Fibroblast of mammary gland (primary cell): Measurements from ENCODE around the gene RBM45.

Source experiments
- DNase-seq: peaks from one replicate; pipeline ENCODE4 v3.0.0-alpha.2; 2010; ENCODE audit warnings: low read depth
- H3K4me3 ChIP-seq: 2 replicates; pipeline ENCODE4 v1.5.1; 2011; ENCODE audit warnings: low read depth, mild to moderate bottlenecking, low read length, moderate library complexity; ENCODE audit not compliant: control insufficient read depth
- TF ChIP-seq, protein P1 (sequence below): conservative IDR thresholded peaks from 2 replicates; pipeline ENCODE4 v1.5.1; 2011; ENCODE audit warnings: low read depth, low read length, inconsistent platforms; ENCODE audit not compliant: control insufficient read depth, insufficient read depth

The RBM45 gene

DNA sequence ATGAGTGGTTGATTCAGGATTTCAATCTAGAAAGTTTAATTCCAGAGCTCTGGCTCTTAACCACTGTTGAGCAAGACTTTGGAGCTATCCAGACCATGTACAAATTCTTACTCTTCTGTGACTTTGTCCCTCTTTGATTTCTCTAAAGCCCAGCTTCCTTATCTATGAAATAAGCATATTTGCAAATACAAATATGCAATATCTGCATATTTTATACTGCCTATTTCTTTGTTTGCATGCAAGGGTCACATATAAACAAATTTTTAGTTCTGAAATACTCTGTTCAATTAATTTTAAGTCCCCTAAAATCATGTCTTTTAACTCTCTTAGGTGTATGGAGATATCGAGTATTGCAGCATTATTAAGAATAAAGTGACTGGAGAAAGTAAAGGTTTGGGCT, 5.5 kb downstream of the RBM45 start:
- DNase-seq = no peak
- TF ChIP-seq, protein P1, sequence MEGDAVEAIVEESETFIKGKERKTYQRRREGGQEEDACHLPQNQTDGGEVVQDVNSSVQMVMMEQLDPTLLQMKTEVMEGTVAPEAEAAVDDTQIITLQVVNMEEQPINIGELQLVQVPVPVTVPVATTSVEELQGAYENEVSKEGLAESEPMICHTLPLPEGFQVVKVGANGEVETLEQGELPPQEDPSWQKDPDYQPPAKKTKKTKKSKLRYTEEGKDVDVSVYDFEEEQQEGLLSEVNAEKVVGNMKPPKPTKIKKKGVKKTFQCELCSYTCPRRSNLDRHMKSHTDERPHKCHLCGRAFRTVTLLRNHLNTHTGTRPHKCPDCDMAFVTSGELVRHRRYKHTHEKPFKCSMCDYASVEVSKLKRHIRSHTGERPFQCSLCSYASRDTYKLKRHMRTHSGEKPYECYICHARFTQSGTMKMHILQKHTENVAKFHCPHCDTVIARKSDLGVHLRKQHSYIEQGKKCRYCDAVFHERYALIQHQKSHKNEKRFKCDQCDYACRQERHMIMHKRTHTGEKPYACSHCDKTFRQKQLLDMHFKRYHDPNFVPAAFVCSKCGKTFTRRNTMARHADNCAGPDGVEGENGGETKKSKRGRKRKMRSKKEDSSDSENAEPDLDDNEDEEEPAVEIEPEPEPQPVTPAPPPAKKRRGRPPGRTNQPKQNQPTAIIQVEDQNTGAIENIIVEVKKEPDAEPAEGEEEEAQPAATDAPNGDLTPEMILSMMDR = no peak
- no peak overlapping the region for H3K4me3 ChIP-seq

DNA sequence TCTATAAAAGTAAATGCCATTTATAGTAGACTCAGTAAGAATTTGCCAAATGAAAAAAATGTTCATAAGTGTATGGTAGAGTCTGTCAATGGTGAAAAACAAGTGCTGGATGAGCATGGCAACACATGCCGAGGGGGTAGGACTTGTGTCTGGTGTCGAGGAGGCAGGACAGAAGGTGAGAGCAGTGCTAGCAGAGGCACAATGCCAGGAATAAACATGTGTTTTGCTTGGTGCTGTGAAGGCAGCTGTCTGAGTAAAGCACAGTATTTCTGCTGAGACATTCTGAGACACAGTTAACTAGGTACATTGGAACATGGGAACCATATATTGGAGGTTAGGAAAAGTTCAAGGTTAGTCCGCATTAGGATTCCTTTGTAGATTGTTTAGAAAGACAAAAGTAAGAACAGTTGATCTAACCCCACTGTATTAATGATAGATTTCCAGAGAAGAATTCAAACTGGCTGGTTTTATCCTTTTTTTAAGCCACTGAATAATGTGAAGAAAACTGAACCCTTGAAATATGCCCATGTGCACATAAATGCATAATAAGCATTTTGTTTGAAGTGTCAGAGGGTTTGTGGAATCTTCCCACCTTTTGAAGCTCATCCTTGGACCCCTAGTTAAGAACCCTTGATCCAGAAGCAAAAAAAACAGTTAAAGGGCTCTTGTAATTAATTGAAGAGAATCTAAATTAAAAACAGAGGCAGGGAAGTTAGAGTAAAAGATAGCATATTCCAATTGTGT, 7.1 kb downstream of the RBM45 start:
- no peak overlapping the region for H3K4me3 ChIP-seq
- DNase-seq = no peak
- TF ChIP-seq, protein P1 = no peak

DNA sequence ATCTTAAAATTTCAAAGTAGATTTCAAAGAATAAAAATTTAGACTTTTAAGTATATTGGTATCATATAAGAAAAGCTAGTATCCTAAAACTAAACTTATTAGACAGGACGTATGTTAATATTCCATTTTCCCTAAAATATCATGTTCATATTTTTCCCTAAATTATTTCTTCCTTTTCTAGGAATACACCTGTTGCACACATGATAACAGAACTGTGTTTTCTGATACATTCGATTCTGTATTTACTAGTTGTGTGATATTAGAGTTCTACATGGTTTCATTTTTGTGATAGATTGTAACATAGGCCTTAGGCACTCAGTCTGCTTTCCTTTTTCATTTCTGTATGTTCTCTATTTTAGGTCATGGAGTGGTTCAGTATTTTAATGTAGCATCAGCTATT, 10.9 kb downstream of the RBM45 start:
- H3K4me3 ChIP-seq = no peak overlapping the region

DNA sequence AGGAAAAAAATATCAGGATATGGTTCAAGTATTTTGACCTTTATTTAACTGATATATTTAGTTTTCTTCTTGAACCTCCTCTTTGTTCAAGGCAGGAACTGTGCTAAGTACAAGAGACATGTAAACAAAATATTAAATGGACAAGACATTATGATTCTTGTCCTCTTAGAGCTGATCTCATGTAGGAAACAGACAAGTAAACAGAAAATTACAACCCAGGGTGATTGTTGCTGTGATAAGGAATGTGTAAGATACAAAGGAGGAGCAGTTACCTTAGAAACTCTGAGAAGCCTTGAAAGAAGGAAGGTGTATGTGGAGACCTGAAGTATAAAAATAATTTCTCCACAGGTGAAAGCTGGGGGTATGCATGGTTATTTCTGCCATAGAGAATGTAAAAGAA, 12.9 kb downstream of the RBM45 start:
- no peak for DNase-seq
- TF ChIP-seq, protein P1 = no peak
- H3K4me3 ChIP-seq = no peak overlapping the region

More for the DNA sequence above, 10.9 kb downstream of the RBM45 start:
- DNase-seq = no peak
- TF ChIP-seq, protein P1 = no peak

DNA sequence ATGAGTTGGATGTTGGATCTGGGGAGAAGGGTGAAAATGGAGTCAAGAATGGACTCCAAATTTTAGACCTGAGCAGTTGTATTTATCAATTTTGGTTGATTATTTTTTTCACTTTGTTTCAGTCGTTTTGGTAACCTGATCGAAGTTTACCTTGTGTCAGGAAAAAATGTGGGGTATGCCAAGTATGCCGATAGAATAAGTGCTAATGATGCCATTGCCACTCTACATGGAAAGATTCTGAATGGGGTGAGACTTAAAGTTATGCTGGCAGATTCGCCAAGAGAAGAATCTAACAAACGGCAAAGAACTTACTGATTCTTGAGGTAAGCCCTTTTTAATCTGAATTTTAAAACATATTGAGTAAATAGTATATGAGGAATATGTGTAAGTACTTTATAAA, 13.6 kb downstream of the RBM45 start:
- no peak overlapping the region for H3K4me3 ChIP-seq
- TF ChIP-seq, protein P1 = no peak
- no peak for DNase-seq

DNA sequence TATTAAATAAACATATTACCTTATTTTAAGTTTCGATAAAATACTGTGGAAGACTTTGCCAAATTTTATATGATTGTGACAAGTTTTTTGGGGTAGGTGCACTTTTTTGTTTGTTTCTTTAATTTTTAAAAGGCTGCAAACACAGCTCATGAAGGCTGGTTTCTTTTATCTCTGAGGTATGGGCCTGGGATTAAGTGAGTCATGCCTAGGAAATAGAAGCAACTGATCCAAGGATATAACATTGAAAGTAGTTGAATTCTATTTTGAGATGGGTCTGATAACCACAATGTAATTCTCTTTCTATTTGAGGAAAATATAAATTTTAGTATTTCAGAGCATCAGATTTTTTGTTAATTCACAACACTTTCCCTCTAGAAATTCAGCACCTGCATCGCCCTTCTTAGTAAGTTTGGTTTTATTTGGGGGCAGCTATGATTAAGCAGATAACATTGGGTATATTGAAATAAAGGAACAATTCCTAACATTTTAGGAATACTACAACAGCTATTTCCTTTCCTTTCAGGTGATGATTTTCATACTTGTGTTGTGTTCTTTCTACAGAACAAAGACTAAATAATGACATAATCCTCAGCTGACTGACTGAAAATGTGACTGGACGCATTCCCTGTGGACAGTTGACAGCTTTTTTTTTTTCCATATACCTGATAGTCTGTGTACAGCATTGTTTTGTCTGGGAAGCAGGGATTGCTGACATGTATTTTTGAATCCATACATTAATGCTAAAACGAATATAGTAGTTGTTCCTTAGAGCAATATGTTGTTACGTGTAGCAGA, 16.8 kb downstream of the RBM45 start:
- DNase-seq = no peak
- H3K4me3 ChIP-seq = no peak overlapping the region
- TF ChIP-seq, protein P1 = no peak
